Measurements from ENCODE around the gene CCDC57.

GRCh38 chr17:82240506-82241182 is 28.0 kb upstream of the CCDC57 start:
- TF ChIP-seq CTCF (IDR thresholded peaks at IDR 0.05) (no peak), POLR2A (IDR thresholded peaks at IDR 0.05) (no peak)

All from right lobe of liver (tissue), 4 donors.